Measurements from ENCODE around the gene TRAPPC6A.

TRAPPC6A gene

DNA sequence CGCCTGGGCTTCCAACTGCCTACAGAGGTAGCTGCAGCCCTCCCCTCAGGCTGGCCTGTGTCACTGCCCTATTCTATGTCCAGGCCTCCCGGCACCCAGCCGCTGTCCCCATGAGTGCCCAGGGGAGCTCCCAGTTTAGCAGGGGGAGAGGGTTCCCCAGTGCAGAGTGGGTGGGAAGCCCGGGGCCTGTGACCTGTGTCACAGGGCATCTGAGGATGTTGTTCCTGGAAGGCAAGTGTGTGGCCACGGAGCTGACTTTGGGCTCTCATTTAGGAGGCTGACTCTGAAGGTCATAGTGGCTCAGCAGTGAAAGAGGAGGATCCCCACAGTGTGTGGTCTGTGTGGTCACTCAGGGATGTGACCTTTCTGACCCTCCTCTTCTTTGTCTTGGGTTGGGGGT is 59.9 kb downstream of the TRAPPC6A start:
- no peak for TF ChIP-seq FOXM1 (IDR thresholded peaks at IDR 0.05; ENCODE audit: borderline replicate concordance, low read depth)
- no peak for TF ChIP-seq EGR1 (IDR thresholded peaks at IDR 0.05)
- TF ChIP-seq, protein P1, sequence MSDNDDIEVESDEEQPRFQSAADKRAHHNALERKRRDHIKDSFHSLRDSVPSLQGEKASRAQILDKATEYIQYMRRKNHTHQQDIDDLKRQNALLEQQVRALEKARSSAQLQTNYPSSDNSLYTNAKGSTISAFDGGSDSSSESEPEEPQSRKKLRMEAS (IDR thresholded peaks at IDR 0.05), result no peak
- no peak for TF ChIP-seq CREB1 (IDR thresholded peaks at IDR 0.05; ENCODE audit: low read depth)
- TF ChIP-seq, protein P2, sequence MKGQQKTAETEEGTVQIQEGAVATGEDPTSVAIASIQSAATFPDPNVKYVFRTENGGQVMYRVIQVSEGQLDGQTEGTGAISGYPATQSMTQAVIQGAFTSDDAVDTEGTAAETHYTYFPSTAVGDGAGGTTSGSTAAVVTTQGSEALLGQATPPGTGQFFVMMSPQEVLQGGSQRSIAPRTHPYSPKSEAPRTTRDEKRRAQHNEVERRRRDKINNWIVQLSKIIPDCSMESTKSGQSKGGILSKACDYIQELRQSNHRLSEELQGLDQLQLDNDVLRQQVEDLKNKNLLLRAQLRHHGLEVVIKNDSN (IDR thresholded peaks at IDR 0.05), result no peak

DNA sequence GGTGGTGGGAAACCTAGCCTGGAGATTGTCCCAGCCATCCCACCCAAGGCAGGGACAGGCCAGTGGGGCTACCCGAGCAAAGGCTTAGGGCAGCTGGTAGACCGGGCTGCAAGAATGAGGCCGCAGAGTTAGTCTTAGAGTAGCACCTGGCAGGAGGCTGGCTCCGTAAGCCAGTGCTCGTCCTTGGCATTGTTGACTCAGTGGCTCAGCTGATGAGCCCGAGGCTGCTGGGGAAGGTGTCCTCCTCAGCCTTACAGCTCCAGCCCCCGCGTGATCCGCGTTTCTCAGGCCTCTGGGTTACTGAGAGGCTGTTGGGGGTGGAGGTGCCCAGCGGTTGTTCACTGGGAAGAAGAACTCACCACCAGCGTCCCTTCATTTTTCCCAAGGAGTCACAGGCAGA is 60.4 kb downstream of the TRAPPC6A start:
- TF ChIP-seq EGR1 (IDR thresholded peaks at IDR 0.05) (no peak), TEAD4 (IDR thresholded peaks at IDR 0.05) (no peak), CREB1 (IDR thresholded peaks at IDR 0.05; ENCODE audit: low read depth) (no peak), NFIC (IDR thresholded peaks at IDR 0.05) (no peak)
- TF ChIP-seq, protein P3, sequence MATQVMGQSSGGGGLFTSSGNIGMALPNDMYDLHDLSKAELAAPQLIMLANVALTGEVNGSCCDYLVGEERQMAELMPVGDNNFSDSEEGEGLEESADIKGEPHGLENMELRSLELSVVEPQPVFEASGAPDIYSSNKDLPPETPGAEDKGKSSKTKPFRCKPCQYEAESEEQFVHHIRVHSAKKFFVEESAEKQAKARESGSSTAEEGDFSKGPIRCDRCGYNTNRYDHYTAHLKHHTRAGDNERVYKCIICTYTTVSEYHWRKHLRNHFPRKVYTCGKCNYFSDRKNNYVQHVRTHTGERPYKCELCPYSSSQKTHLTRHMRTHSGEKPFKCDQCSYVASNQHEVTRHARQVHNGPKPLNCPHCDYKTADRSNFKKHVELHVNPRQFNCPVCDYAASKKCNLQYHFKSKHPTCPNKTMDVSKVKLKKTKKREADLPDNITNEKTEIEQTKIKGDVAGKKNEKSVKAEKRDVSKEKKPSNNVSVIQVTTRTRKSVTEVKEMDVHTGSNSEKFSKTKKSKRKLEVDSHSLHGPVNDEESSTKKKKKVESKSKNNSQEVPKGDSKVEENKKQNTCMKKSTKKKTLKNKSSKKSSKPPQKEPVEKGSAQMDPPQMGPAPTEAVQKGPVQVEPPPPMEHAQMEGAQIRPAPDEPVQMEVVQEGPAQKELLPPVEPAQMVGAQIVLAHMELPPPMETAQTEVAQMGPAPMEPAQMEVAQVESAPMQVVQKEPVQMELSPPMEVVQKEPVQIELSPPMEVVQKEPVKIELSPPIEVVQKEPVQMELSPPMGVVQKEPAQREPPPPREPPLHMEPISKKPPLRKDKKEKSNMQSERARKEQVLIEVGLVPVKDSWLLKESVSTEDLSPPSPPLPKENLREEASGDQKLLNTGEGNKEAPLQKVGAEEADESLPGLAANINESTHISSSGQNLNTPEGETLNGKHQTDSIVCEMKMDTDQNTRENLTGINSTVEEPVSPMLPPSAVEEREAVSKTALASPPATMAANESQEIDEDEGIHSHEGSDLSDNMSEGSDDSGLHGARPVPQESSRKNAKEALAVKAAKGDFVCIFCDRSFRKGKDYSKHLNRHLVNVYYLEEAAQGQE (IDR thresholded peaks at IDR 0.05; ENCODE audit: low read depth), result no peak

DNA sequence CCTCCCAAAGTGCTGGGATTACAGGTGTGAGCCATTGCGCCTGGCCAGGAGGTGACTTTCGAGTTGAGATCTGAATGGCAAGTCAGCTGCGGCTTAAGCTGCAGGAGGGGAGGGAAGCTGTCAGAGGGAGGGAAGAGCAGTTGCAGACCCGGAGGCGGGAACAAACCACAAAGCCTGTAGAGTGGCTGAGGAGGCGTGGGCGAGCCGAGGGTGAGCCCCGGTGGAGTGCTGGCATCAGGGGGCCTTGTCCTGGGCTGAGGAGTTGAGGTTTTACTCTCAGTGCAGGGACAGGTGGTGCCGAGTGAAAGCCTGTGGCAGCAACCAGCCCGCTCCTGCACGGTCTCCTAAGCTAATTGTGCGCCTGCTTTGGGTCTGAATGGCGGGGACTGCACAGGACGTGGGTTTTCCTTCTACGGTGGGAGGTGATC is 60.9 kb downstream of the TRAPPC6A start:
- TF ChIP-seq CREB1 (IDR thresholded peaks at IDR 0.05; ENCODE audit: low read depth) (no peak), FOXM1 (IDR thresholded peaks at IDR 0.05; ENCODE audit: borderline replicate concordance, low read depth) (no peak), YY1 (IDR thresholded peaks at IDR 0.05; ENCODE audit: low read depth) (no peak), TAF1 (IDR thresholded peaks at IDR 0.05; ENCODE audit: low read depth) (no peak)

DNA sequence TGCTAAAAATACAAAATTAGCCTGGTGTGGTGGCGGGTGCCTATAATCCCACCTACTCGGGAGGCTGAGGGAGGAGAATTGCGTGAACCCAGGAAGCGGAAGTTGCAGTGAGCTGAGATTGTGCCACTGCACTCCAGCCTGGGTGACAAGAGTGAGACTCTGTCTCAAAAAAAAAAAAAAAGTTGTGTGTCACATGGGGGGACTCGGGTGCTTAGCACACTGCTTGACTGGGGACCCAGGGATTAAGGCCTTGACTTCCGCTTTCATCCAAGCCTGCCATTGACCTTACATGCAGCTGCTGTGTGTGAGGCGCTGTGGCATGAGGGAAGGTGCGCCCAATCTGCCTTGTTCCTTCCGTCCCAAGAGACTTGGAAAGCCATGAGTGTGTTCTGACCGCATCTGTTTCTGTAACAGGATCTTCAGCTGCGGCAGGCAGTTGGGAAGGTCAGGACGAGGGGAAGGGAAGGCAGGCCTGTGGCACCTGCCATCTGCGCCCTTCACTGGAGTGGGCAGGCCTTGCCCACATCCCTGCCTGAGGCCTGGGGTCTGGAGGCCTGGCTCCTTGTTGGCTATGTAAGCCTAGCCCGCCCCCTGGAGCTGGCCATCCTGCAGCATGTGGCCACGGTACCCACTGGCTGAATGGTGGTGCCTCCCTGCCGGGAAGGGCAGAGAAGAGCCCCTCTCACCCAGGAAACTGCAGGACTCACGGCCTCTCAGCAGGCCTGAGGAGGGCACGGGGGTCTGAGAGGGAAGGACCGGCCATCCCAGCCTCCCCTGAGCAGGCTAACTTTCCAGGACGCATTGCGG is 62.0 kb downstream of the TRAPPC6A start:
- TF ChIP-seq EGR1 (IDR thresholded peaks at IDR 0.05) (no peak), TEAD4 (IDR thresholded peaks at IDR 0.05) (no peak), NFIC (IDR thresholded peaks at IDR 0.05) (no peak), TCF12 (IDR thresholded peaks at IDR 0.05; ENCODE audit: low read depth) (no peak), RAD21 (IDR thresholded peaks at IDR 0.05; ENCODE audit: low read depth) (no peak)
- TF ChIP-seq, protein P1 (IDR thresholded peaks at IDR 0.05), result no peak

DNA sequence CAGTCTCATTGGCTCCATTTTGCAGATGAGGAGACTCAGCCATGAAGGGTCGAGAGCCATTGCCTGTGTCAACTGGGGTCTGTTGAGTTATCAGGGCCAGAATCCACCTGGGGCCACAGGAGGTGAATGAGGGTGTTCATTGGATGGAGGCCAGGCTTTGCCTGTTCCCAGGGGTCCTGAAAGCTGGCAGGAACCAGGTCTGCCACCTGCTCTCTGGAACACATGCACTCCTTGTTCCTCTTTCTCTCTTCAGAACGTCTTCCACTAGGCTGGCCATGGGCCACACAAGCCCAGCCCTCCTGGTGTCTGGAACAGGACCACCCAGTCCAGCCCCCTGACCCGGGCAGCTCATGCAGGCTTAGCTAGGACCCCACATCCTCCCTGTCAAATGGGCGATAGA is 63.9 kb downstream of the TRAPPC6A start:
- TF ChIP-seq EGR1 (IDR thresholded peaks at IDR 0.05) (no peak), CEBPB (IDR thresholded peaks at IDR 0.05) (no peak), ZBTB7A (IDR thresholded peaks at IDR 0.05; ENCODE audit: low read depth) (no peak), CREB1 (IDR thresholded peaks at IDR 0.05; ENCODE audit: low read depth) (no peak), EP300 (IDR thresholded peaks at IDR 0.05; ENCODE audit: borderline replicate concordance) (no peak), TAF1 (IDR thresholded peaks at IDR 0.05; ENCODE audit: low read depth) (no peak), TEAD4 (IDR thresholded peaks at IDR 0.05) (no peak)

DNA sequence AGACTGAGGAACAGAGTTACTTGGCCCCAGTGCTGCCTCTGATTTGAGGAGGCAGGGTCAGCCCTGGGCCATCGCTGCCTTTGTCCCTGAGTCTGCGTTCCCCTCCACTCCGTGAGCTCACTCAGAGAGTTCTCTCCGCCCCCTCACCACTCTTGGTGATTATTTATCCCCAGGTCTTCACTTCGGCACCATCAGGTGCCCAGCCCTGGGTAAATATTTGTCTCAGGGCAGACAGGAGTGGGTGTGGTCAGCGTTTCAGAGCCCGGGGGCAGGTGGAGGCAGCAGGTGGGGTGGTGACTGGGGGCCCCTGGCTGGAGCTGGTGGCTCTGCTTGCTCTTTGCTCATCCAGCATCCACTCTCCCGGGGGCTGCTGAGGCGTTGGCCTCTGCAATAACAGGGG is 64.4 kb downstream of the TRAPPC6A start:
- TF ChIP-seq EGR1 (IDR thresholded peaks at IDR 0.05), result no peak
- no peak for TF ChIP-seq TCF12 (IDR thresholded peaks at IDR 0.05; ENCODE audit: low read depth)
- TF ChIP-seq EP300 (IDR thresholded peaks at IDR 0.05; ENCODE audit: borderline replicate concordance), result no peak
- TF ChIP-seq TAF1 (IDR thresholded peaks at IDR 0.05; ENCODE audit: low read depth), result no peak
- TF ChIP-seq, protein P2 (IDR thresholded peaks at IDR 0.05), result no peak
- TF ChIP-seq, protein P3 (IDR thresholded peaks at IDR 0.05; ENCODE audit: low read depth), result no peak
- no peak for TF ChIP-seq NFIC (IDR thresholded peaks at IDR 0.05)
- no peak for TF ChIP-seq CEBPB (IDR thresholded peaks at IDR 0.05)
